Mesendoderm (in vitro differentiated cells): ENCODE data around the gene ANKZF1.

ENCODE experiments used
- DNase-seq: peaks from one replicate; pipeline ENCODE4 v3.0.0; 2013
- H2AK5ac ChIP-seq: 2 replicates; pipeline ENCODE4 v1.6.1; 2013; ENCODE audit warnings: low read length, inconsistent platforms
- H2BK120ac ChIP-seq: 2 replicates; pipeline ENCODE4 v1.6.1; 2013; ENCODE audit warnings: low read depth, mild to moderate bottlenecking, low read length, moderate library complexity, mixed read lengths
- H2BK15ac ChIP-seq: replicated peaks from 2 replicates; pipeline ENCODE4 v1.6.1; 2013; ENCODE audit warnings: low read depth, mild to moderate bottlenecking, moderate library complexity
- H2BK5ac ChIP-seq: 2 replicates; pipeline ENCODE4 v1.6.1; 2013; ENCODE audit warnings: low read length, inconsistent platforms
- H3K18ac ChIP-seq: 2 replicates; pipeline ENCODE4 v1.6.1; 2013; ENCODE audit warnings: mild to moderate bottlenecking, low read length, mixed read lengths
- H3K23ac ChIP-seq: one replicate; pipeline ENCODE4 v1.6.1; 2013; ENCODE audit warnings: low read length
- H3K27ac ChIP-seq: 2 replicates; pipeline ENCODE4 v1.5.1; 2013; ENCODE audit warnings: low read depth, mild to moderate bottlenecking, inconsistent platforms, low read length, moderate library complexity
- H3K27me3 ChIP-seq: 2 replicates; pipeline ENCODE4 v1.6.1; 2013; ENCODE audit warnings: low read length, control low read depth, mild to moderate bottlenecking, inconsistent platforms; ENCODE audit not compliant: insufficient read depth, poor library complexity
- H3K36me3 ChIP-seq: 2 replicates; pipeline ENCODE4 v1.6.1; 2013; ENCODE audit warnings: low read length, inconsistent platforms; ENCODE audit not compliant: control insufficient read depth, insufficient read depth
- H3K4ac ChIP-seq: one replicate; pipeline ENCODE4 v1.6.1; 2013; ENCODE audit warnings: low read depth, mild to moderate bottlenecking, low read length, moderate library complexity
- H3K4me1 ChIP-seq: 2 replicates; pipeline ENCODE4 v1.6.1; 2013; ENCODE audit warnings: low read depth, low read length, inconsistent platforms; ENCODE audit not compliant: control insufficient read depth
- H3K4me2 ChIP-seq: 2 replicates; pipeline ENCODE4 v1.6.1; 2013; ENCODE audit warnings: low read length
- H3K4me3 ChIP-seq: 2 replicates; pipeline ENCODE4 v1.5.1; 2013; ENCODE audit warnings: mild to moderate bottlenecking, low read length
- H3K56ac ChIP-seq: one replicate; pipeline ENCODE4 v1.6.1; 2013; ENCODE audit warnings: low read length
- H3K79me1 ChIP-seq: 2 replicates; pipeline ENCODE4 v1.6.1; 2013; ENCODE audit warnings: low read length, inconsistent platforms
- H3K79me2 ChIP-seq: 2 replicates; pipeline ENCODE4 v1.6.1; 2013; ENCODE audit warnings: mild to moderate bottlenecking, low read length; ENCODE audit not compliant: control insufficient read depth, insufficient read depth
- H3K9ac ChIP-seq: 2 replicates; pipeline ENCODE4 v1.6.1; 2013; ENCODE audit warnings: low read length, inconsistent platforms
- H4K5ac ChIP-seq: one replicate; pipeline ENCODE4 v1.6.1; 2013; ENCODE audit warnings: low read length
- H4K8ac ChIP-seq: one replicate; pipeline ENCODE4 v1.6.1; 2013; ENCODE audit warnings: low read depth, mild to moderate bottlenecking, control low read depth, low read length, moderate library complexity
- WGBS: extraction: QIAGEN DNeasy Blood & Tissue Kit; methylation state at CpG from one replicate; pipeline ENCODE4 v1.1.7; 2013; ENCODE audit warnings: low lambda C conversion rate, missing lambda C conversion rate; ENCODE audit not compliant: insufficient coverage; ENCODE audit errors: extremely low coverage; 5-methylcytosine and 5-hydroxymethylcytosine counted together

The ANKZF1 gene

GRCh38 chr2:219281588-219281987 is 52.0 kb downstream of the ANKZF1 start:
- WGBS: no CpG with 5 or more reads among the region's 8 CpGs
- Histone ChIP-seq H3K79me2 (no peaks in the 10 kb centered on the region), H3K4ac (peak overlapping the region; percentile 40), H3K23ac (no peak overlapping the region), H3K27me3 (no peaks in the 10 kb centered on the region), H2BK120ac (no peak overlapping the region), H3K4me2 (no peak overlapping the region), H4K8ac (no peak overlapping the region), H3K27ac (no peak overlapping the region), H3K4me3 (no peak overlapping the region), H2AK5ac (no peak overlapping the region), H3K36me3 (no peaks in the 10 kb centered on the region), H2BK5ac (no peak overlapping the region), H3K79me1 (no peaks in the 10 kb centered on the region), H4K5ac (no peak overlapping the region), H3K18ac (no peak overlapping the region), H2BK15ac (no peak overlapping the region), H3K4me1 (peaks cover 24% of the 10 kb centered on the region), H3K9ac (no peak overlapping the region), H3K56ac (peak overlapping the region; percentile 3)
- DNase-seq: peak; percentile 31

- no peak overlapping the region for H3K23ac ChIP-seq
- no peaks in the 10 kb centered on the region for H3K27me3 ChIP-seq
- H3K4me3 ChIP-seq: no peak overlapping the region
- H3K4ac ChIP-seq: no peak overlapping the region
- no peaks in the 10 kb centered on the region for H3K36me3 ChIP-seq
- no peak overlapping the region for H2AK5ac ChIP-seq
- peaks cover 24% of the 10 kb centered on the region for H3K4me1 ChIP-seq
- H2BK5ac ChIP-seq: no peak overlapping the region
- no peak overlapping the region for H3K9ac ChIP-seq
- H3K79me2 ChIP-seq: no peaks in the 10 kb centered on the region
- no peak overlapping the region for H2BK15ac ChIP-seq
- H4K5ac ChIP-seq: no peak overlapping the region
- H3K27ac ChIP-seq: no peak overlapping the region
- H4K8ac ChIP-seq: no peak overlapping the region
- no peak overlapping the region for H3K56ac ChIP-seq
- no peaks in the 10 kb centered on the region for H3K79me1 ChIP-seq
- WGBS: no CpG with 5 or more reads among the region's 5 CpGs
- H3K4me2 ChIP-seq: no peak overlapping the region
- DNase-seq: no peak
- H2BK120ac ChIP-seq: no peak overlapping the region
- H3K18ac ChIP-seq: no peak overlapping the region
Observed at GRCh38 chr2:219282375-219282774, 52.8 kb downstream of the ANKZF1 start.

- Histone ChIP-seq H3K56ac (no peak overlapping the region), H3K4me2 (no peak overlapping the region), H3K79me1 (no peaks in the 10 kb centered on the region), H3K36me3 (no peaks in the 10 kb centered on the region), H3K18ac (no peak overlapping the region), H3K79me2 (no peaks in the 10 kb centered on the region), H4K5ac (no peak overlapping the region), H3K4me1 (peaks cover 22% of the 10 kb centered on the region), H3K27ac (no peak overlapping the region), H4K8ac (no peak overlapping the region), H3K9ac (no peak overlapping the region), H3K27me3 (no peaks in the 10 kb centered on the region), H2BK15ac (no peak overlapping the region), H3K4ac (no peak overlapping the region), H3K23ac (no peak overlapping the region), H2BK120ac (no peak overlapping the region), H3K4me3 (no peak overlapping the region), H2BK5ac (no peak overlapping the region), H2AK5ac (no peak overlapping the region)
- no peak for DNase-seq
- WGBS: no CpG with 5 or more reads among the region's 17 CpGs
Observed at GRCh38 chr2:219282943-219283581, 53.5 kb downstream of the ANKZF1 start.

GRCh38 chr2:219284501-219285372 is 55.1 kb downstream of the ANKZF1 start:
- Histone ChIP-seq H3K4me2 (no peak overlapping the region), H3K56ac (no peak overlapping the region), H3K4me1 (peaks cover 15% of the 10 kb centered on the region), H3K4me3 (no peak overlapping the region), H3K27me3 (no peaks in the 10 kb centered on the region), H3K9ac (no peak overlapping the region), H2BK5ac (no peak overlapping the region), H3K79me2 (no peaks in the 10 kb centered on the region), H4K5ac (no peak overlapping the region), H2AK5ac (no peak overlapping the region), H2BK120ac (no peak overlapping the region), H4K8ac (no peak overlapping the region), H3K23ac (no peak overlapping the region), H3K36me3 (no peaks in the 10 kb centered on the region), H3K79me1 (no peaks in the 10 kb centered on the region), H3K4ac (no peak overlapping the region), H3K18ac (no peak overlapping the region), H2BK15ac (no peak overlapping the region), H3K27ac (no peak overlapping the region)
- no CpG with 5 or more reads among the region's 16 CpGs for WGBS
- no peak for DNase-seq

- no peak overlapping the region for H3K27ac ChIP-seq
- H2BK15ac ChIP-seq: no peak overlapping the region
- no peaks in the 10 kb centered on the region for H3K27me3 ChIP-seq
- no peak overlapping the region for H3K18ac ChIP-seq
- DNase-seq: no peak
- H3K79me1 ChIP-seq: no peaks in the 10 kb centered on the region
- no peak overlapping the region for H2BK5ac ChIP-seq
- H3K4me3 ChIP-seq: no peak overlapping the region
- no peak overlapping the region for H3K23ac ChIP-seq
- peak overlapping the region; percentile 64 for H3K56ac ChIP-seq
- no peak overlapping the region for H3K4me2 ChIP-seq
- H3K4ac ChIP-seq: no peak overlapping the region
- no CpG with 5 or more reads among the region's 12 CpGs for WGBS
- H4K8ac ChIP-seq: no peak overlapping the region
- peaks cover 10% of the 10 kb centered on the region for H3K4me1 ChIP-seq
- H2BK120ac ChIP-seq: no peak overlapping the region
- peak overlapping the region; percentile 34 for H3K9ac ChIP-seq
- no peaks in the 10 kb centered on the region for H3K36me3 ChIP-seq
- H2AK5ac ChIP-seq: no peak overlapping the region
- no peak overlapping the region for H4K5ac ChIP-seq
- no peaks in the 10 kb centered on the region for H3K79me2 ChIP-seq
Observed at GRCh38 chr2:219285373-219285735, 55.7 kb downstream of the ANKZF1 start.
